ENCODE results near the gene PIAS2. TPM values are rescaled to one million over a fixed set of nuclear protein-coding genes. Genes with fewer than 3 reads are reported as not detected.

The PIAS2 gene
- polyA plus RNA-seq, 1 donor (not counting 4 experiments of a cell fraction or from before 2014, with no cell fraction given), result 11.4 TPM

- Histone ChIP-seq H3K9me3 (ENCODE audit: control insufficient read depth, low read depth, low read length) (no peaks in the 10 kb centered on the region), H2AFZ (ENCODE audit: control insufficient read depth, low read length) (no peak overlapping the region), H3K36me3 (ENCODE audit: control insufficient read depth in 2 of 2, extremely low read depth in 1 of 2, insufficient read depth in 2 of 2, low read length in 2 of 2) (no peaks in the 10 kb centered on the region), H3K27me3 (ENCODE audit: control insufficient read depth, extremely low read depth, insufficient read depth, low read length) (peaks cover 8% of the 10 kb centered on the region), H3K4me2 (ENCODE audit: control insufficient read depth, extremely low read depth, insufficient read depth, low read depth, low read length) (no peak overlapping the region), H3K9me1 (ENCODE audit: control insufficient read depth, extremely low read depth, insufficient read depth, low read length) (no peaks in the 10 kb centered on the region), H3K79me2 (ENCODE audit: control insufficient read depth, insufficient read depth, low read length) (no peaks in the 10 kb centered on the region), H3K9ac (ENCODE audit: control insufficient read depth, extremely low read depth, insufficient read depth, low read length) (no peak overlapping the region), H3K27ac (ENCODE audit: control insufficient read depth, insufficient read depth, low read length) (no peak overlapping the region), H3K4me3 (ENCODE audit: control insufficient read depth in 2 of 3, extremely low read depth in 1 of 3, insufficient read depth in 2 of 3, low read depth in 1 of 3, low read length in 3 of 3) (no peak overlapping the region), H4K20me1 (ENCODE audit: control insufficient read depth, extremely low read depth, insufficient read depth, low read length) (no peaks in the 10 kb centered on the region), H3K4me1 (ENCODE audit: control insufficient read depth, extremely low read depth, insufficient read depth, low read length) (no peaks in the 10 kb centered on the region)
- DNase-seq (ENCODE audit: low read depth, low spot score) (no peak), FAIRE-seq (no peak)
- TF ChIP-seq EZH2 (IDR thresholded peaks at IDR 0.05; ENCODE audit: low read length), result no peak
- no peak for TF ChIP-seq CTCF (optimal IDR thresholded peaks at IDR 0.05 in 1 of 3, IDR thresholded peaks at IDR 0.05 in 1 of 3, conservative IDR thresholded peaks at IDR 0.05 in 1 of 3; ENCODE audit: extremely low read depth in 1 of 3, insufficient read depth in 2 of 3, low read length in 3 of 3)
- dilution Hi-C loops (cut with MboI; ENCODE audit: extremely low pct_ligation_motif_present, low sequenced_read_pairs), result no loop called here
These were observed 150.1 kb downstream of the PIAS2 start for GRCh38 chr18:46767217-46767616.

- no peak overlapping the region for H3K9ac ChIP-seq (ENCODE audit: control insufficient read depth, extremely low read depth, insufficient read depth, low read length)
- no peak overlapping the region for H3K4me3 ChIP-seq (ENCODE audit: control insufficient read depth in 2 of 3, extremely low read depth in 1 of 3, insufficient read depth in 2 of 3, low read depth in 1 of 3, low read length in 3 of 3)
- H3K36me3 ChIP-seq (ENCODE audit: control insufficient read depth in 2 of 2, extremely low read depth in 1 of 2, insufficient read depth in 2 of 2, low read length in 2 of 2), result no peaks in the 10 kb centered on the region
- no peaks in the 10 kb centered on the region for H3K79me2 ChIP-seq (ENCODE audit: control insufficient read depth, insufficient read depth, low read length)
- no peaks in the 10 kb centered on the region for H4K20me1 ChIP-seq (ENCODE audit: control insufficient read depth, extremely low read depth, insufficient read depth, low read length)
- peaks cover 18% of the 10 kb centered on the region for H3K27me3 ChIP-seq (ENCODE audit: control insufficient read depth, extremely low read depth, insufficient read depth, low read length)
- no peak overlapping the region for H2AFZ ChIP-seq (ENCODE audit: control insufficient read depth, low read length)
- DNase-seq (ENCODE audit: low read depth, low spot score), result no peak
- no peak overlapping the region for H3K27ac ChIP-seq (ENCODE audit: control insufficient read depth, insufficient read depth, low read length)
- no peak for FAIRE-seq
- H3K4me1 ChIP-seq (ENCODE audit: control insufficient read depth, extremely low read depth, insufficient read depth, low read length), result no peaks in the 10 kb centered on the region
- H3K9me1 ChIP-seq (ENCODE audit: control insufficient read depth, extremely low read depth, insufficient read depth, low read length), result no peaks in the 10 kb centered on the region
- dilution Hi-C loops (cut with MboI; ENCODE audit: extremely low pct_ligation_motif_present, low sequenced_read_pairs), result no loop called here
- TF ChIP-seq EZH2 (IDR thresholded peaks at IDR 0.05; ENCODE audit: low read length) (no peak), CTCF (optimal IDR thresholded peaks at IDR 0.05 in 1 of 3, IDR thresholded peaks at IDR 0.05 in 1 of 3, conservative IDR thresholded peaks at IDR 0.05 in 1 of 3; ENCODE audit: extremely low read depth in 1 of 3, insufficient read depth in 2 of 3, low read length in 3 of 3) (no peak)
- H3K4me2 ChIP-seq (ENCODE audit: control insufficient read depth, extremely low read depth, insufficient read depth, low read depth, low read length), result no peak overlapping the region
- no peaks in the 10 kb centered on the region for H3K9me3 ChIP-seq (ENCODE audit: control insufficient read depth, low read depth, low read length)
These were observed 152.7 kb downstream of the PIAS2 start for GRCh38 chr18:46764586-46764985.

Data from keratinocyte (primary cell).